Measurements from ENCODE around the gene DDC. TPM values are rescaled to one million over a fixed set of nuclear protein-coding genes. Genes with fewer than 3 reads are reported as not detected.
"Not testable (repeated sequence)": the region's sequence is repeated elsewhere in the genome, so short reads cannot be mapped to it uniquely, and the experiment has no call there.

Gene DDC
- total RNA-seq, 2 donors from 2014 or later = 1.5 to 1.9 TPM

DNA sequence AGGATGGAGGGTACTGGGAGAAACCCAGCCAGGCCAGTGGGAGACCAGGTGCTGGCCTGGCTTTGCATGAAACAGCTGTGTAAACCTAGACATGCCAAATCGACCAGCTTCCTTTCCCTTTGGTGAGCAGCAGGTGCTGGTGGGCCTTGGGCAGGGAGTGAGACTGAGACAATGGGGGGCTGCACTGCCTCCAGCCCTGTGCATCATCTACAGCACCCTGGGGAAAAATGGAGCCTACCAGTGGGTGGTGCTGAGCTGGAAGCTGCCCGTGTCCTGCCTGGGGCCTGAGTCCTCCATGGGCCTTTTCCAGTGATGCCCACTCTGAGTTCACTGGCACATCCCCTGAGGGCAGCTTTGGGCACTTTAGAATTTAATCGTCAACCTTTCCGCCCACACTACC is 19.2 kb upstream of the DDC start:
- WGBS = 78% methylated on average over 4 of the region's 4 CpGs
- no peak for DNase-seq (ENCODE audit: low spot score)
- Histone ChIP-seq H3K9me3 (no peaks in the 10 kb centered on the region), H3K27me3 (replicated peaks; ENCODE audit: insufficient read depth) (no peaks in the 10 kb centered on the region), H3K27ac (no peak overlapping the region), H3K4me1 (replicated peaks) (no peaks in the 10 kb centered on the region), H3K4me3 (no peak overlapping the region), H3K36me3 (no peaks in the 10 kb centered on the region)
- intact Hi-C loops (cut with DNase I) = no loop called here
- TF ChIP-seq, protein P1, sequence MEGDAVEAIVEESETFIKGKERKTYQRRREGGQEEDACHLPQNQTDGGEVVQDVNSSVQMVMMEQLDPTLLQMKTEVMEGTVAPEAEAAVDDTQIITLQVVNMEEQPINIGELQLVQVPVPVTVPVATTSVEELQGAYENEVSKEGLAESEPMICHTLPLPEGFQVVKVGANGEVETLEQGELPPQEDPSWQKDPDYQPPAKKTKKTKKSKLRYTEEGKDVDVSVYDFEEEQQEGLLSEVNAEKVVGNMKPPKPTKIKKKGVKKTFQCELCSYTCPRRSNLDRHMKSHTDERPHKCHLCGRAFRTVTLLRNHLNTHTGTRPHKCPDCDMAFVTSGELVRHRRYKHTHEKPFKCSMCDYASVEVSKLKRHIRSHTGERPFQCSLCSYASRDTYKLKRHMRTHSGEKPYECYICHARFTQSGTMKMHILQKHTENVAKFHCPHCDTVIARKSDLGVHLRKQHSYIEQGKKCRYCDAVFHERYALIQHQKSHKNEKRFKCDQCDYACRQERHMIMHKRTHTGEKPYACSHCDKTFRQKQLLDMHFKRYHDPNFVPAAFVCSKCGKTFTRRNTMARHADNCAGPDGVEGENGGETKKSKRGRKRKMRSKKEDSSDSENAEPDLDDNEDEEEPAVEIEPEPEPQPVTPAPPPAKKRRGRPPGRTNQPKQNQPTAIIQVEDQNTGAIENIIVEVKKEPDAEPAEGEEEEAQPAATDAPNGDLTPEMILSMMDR (IDR thresholded peaks at IDR 0.05) = no peak
- TF ChIP-seq POLR2AphosphoS5 (IDR thresholded peaks at IDR 0.05) = no peak
- TF ChIP-seq POLR2A (IDR thresholded peaks at IDR 0.05) = no peak

DNA sequence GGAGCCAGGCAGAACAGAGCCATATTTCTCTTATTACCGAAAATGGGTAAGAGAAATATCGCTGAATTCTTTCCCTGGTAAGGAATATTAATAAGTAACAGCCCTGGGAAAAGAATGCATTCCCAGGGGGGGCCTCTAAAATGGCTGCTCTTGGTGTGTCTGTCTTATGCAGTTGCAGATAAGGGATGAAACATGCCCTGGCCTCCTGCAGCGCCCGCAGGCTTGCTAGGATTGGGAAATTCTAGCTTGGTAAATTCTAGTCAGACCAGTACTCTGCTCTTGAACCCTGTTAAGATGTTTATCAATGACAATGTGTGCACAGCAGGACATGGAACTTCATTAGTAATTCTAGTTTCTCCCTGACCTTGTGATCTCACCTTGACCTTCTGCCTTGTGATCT is 18.1 kb upstream of the DDC start:
- H3K27me3 ChIP-seq (replicated peaks; ENCODE audit: insufficient read depth); H3K4me3 ChIP-seq; intact Hi-C loops (cut with DNase I); H3K36me3 ChIP-seq; H3K4me1 ChIP-seq (replicated peaks); DNase-seq (ENCODE audit: low spot score); H3K27ac ChIP-seq; H3K9me3 ChIP-seq: not testable (repeated sequence)
- 92% methylated on average over 4 of the region's 4 CpGs for WGBS

DNA sequence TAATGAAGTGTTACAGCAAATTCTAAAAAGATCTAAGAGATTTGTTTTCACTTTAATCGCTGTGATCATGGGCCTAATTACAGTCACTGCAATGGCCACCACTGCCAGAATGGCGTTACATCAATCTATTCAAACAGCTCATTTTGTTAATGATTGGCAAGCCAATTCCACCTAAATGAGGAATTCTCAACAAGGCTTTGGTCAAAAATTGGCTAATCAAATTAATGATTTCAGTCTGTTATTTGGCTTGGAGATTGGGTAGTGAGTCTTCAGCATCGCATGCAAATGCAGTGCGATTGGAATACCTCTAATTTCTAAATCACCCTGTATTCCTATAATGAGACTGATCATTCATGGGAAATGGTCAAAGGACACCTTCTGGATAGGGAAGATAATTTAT is 17.1 kb upstream of the DDC start:
- H3K4me1 ChIP-seq (replicated peaks); DNase-seq (ENCODE audit: low spot score); H3K4me3 ChIP-seq; intact Hi-C loops (cut with DNase I); H3K27me3 ChIP-seq (replicated peaks; ENCODE audit: insufficient read depth); H3K36me3 ChIP-seq; H3K27ac ChIP-seq; H3K9me3 ChIP-seq: not testable (repeated sequence)
- 95% methylated on average over 4 of the region's 4 CpGs for WGBS

DNA sequence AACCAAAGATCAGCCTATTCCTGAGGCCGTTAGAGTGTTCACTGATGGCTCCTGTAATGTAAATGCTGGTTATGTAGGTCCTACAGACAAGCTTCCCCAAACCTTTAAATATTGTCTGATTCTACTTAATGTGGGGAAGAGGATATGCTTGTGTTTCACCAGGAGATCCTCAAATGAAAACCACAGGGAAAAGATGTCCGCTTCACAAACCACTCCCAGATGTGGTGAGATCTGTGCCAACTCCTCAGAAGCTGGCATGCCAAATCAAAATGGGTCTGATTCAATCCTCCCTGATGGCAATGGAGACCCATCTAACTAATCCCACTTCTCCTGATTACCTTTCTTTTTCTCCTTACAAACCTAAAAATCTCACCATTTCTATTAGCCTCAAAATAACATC is 15.5 kb upstream of the DDC start:
- H3K4me1 ChIP-seq (replicated peaks); H3K36me3 ChIP-seq; H3K9me3 ChIP-seq; H3K4me3 ChIP-seq; H3K27ac ChIP-seq; DNase-seq (ENCODE audit: low spot score); H3K27me3 ChIP-seq (replicated peaks; ENCODE audit: insufficient read depth); intact Hi-C loops (cut with DNase I): not testable (repeated sequence)
- WGBS = 88% methylated on average over 2 of the region's 2 CpGs

DNA sequence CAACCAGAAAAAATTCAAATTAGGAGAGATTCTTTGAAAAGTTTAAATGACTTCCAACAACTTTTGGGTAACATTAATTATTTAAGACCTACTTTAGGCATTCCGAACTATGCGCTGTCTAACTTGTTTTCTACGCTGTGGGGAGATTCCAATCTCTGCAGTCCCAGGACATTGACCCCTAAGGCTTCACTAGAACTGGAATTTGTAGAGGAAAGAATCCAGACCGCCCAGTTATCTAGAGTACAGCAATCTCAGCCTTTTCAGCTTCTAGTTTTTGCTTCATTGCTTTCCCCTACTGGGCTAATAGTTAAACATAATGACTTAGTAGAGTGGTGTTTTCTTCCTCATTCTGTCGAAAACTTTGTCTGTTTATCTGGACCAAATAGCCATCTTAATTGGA is 14.9 kb upstream of the DDC start:
- DNase-seq (ENCODE audit: low spot score) = no peak
- intact Hi-C loops (cut with DNase I) = no loop called here
- no peak for TF ChIP-seq POLR2AphosphoS5 (IDR thresholded peaks at IDR 0.05)
- no peak for TF ChIP-seq POLR2A (IDR thresholded peaks at IDR 0.05)
- TF ChIP-seq, protein P1 (IDR thresholded peaks at IDR 0.05) = no peak
- H3K36me3 ChIP-seq = no peaks in the 10 kb centered on the region
- H3K27ac ChIP-seq = no peak overlapping the region
- no peaks in the 10 kb centered on the region for H3K9me3 ChIP-seq
- no peaks in the 10 kb centered on the region for H3K4me1 ChIP-seq (replicated peaks)
- H3K27me3 ChIP-seq (replicated peaks; ENCODE audit: insufficient read depth) = no peaks in the 10 kb centered on the region
- H3K4me3 ChIP-seq = no peak overlapping the region
- whole genome bisulfite sequencing = 87% methylated on average over 5 of the region's 5 CpGs

DNA sequence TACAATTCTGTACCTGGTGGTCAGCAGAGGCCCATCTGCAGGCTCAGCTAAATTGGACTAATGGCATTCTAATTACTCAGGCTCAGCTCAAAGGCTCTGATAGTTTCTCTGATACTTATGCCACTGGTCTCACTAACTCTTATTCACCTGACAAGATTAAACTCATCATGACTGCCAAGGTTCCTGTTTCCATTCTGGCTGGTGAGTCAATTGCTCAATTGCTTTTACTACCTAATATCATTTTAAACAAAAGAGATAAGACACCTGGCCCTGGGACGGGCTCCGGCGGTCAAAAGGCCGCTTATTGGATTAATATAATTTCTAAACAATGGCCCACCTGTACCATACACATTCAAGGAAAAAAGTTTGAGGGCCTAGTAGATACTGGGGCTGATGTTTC is 12.9 kb upstream of the DDC start:
- H3K27me3 ChIP-seq (replicated peaks; ENCODE audit: insufficient read depth); intact Hi-C loops (cut with DNase I); DNase-seq (ENCODE audit: low spot score); H3K4me1 ChIP-seq (replicated peaks); H3K9me3 ChIP-seq; H3K36me3 ChIP-seq; H3K27ac ChIP-seq; H3K4me3 ChIP-seq: not testable (repeated sequence)
- 86% methylated on average over 4 of the region's 4 CpGs for WGBS

DNA sequence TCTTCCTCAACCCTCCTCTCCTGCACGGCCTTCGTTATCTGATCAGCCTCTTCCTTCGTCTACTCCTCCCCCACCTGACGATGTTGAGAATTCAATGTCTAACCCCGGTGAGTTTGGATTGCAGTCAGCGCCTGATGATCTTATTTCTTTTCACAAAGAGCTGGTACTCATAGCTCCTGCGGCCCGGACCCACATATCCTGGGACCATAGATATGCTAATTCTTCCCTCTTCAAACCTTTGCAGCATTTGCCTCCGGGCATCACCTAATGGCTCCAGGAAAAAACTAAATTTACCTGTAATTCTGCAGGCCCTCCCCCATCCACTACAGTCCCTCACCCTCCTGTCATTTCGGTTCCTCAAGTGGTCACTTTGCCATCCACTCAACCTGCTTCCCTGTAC is 12.4 kb upstream of the DDC start:
- H3K27me3 ChIP-seq (replicated peaks; ENCODE audit: insufficient read depth) = no peaks in the 10 kb centered on the region
- WGBS = 95% methylated on average over 10 of the region's 10 CpGs
- no peaks in the 10 kb centered on the region for H3K36me3 ChIP-seq

DNA sequence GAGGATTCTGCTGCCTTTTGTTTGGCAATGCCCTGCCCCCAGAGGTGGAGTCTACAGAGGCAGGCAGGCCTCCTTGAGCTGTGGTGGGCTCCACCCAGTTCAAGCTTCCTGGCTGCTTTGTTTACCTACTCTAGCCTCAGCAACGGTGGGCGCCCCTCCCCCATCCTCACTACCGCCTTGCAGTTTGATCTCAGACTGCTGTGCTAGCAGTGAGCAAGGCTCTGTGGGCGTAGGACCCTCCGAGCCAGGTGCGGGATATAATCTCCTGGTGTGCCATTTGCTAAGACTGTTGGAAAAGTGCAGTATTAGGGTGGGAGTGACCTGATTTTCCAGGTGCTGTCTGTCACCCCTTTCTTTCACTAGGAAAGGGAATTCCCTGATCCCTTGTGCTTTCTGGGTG is 11.2 kb upstream of the DDC start:
- H3K36me3 ChIP-seq; H3K27me3 ChIP-seq (replicated peaks; ENCODE audit: insufficient read depth); intact Hi-C loops (cut with DNase I); DNase-seq (ENCODE audit: low spot score); H3K27ac ChIP-seq; H3K9me3 ChIP-seq; H3K4me1 ChIP-seq (replicated peaks); H3K4me3 ChIP-seq: not testable (repeated sequence)
- WGBS = 75% methylated on average over 6 of the region's 6 CpGs

More for the DNA sequence above, 12.4 kb upstream of the DDC start:
- DNase-seq (ENCODE audit: low spot score) = no peak
- TF ChIP-seq POLR2A (IDR thresholded peaks at IDR 0.05) (no peak), POLR2AphosphoS5 (IDR thresholded peaks at IDR 0.05) (no peak)
- TF ChIP-seq, protein P1 (IDR thresholded peaks at IDR 0.05) = no peak
- H3K27ac ChIP-seq = no peak overlapping the region
- H3K9me3 ChIP-seq = no peaks in the 10 kb centered on the region
- H3K4me1 ChIP-seq (replicated peaks) = no peaks in the 10 kb centered on the region
- no peak overlapping the region for H3K4me3 ChIP-seq
- intact Hi-C loops (cut with DNase I) = no loop called here
